DOHH2 (cell line): ENCODE results near the gene SLC8A1.

Experiments
- H3F3A ChIP-seq: fragments of 200-600 bp; sonication (generic), shearing (Covaris generic); 2 replicates; pipeline ENCODE4 v1.6.0; 2016; ENCODE audit warnings: antibody characterized with exemption, mild to moderate bottlenecking; ENCODE audit not compliant: control insufficient read depth, insufficient read depth
- H3K27ac ChIP-seq: fragments of 200-600 bp; sonication (generic); 2 replicates; pipeline ENCODE4 v1.5.1; 2014; ENCODE audit warnings: low read depth, mild to moderate bottlenecking, low read length, moderate library complexity
- H3K27me3 ChIP-seq: fragments of 200-600 bp; sonication (generic); 2 replicates; pipeline ENCODE4 v1.6.1; 2014; ENCODE audit warnings: mild to moderate bottlenecking, low read length, mixed read lengths; ENCODE audit not compliant: control insufficient read depth
- H3K36me3 ChIP-seq: fragments of 200-600 bp; sonication (generic); 2 replicates; pipeline ENCODE4 v1.6.1; 2014; ENCODE audit warnings: mild to moderate bottlenecking, low read length, moderate library complexity, mixed read lengths; ENCODE audit not compliant: control insufficient read depth
- H3K4me1 ChIP-seq: fragments of 200-600 bp; sonication (generic); 2 replicates; pipeline ENCODE4 v1.6.1; 2014; ENCODE audit warnings: mild to moderate bottlenecking, low read length, mixed read lengths; ENCODE audit not compliant: control insufficient read depth
- H3K4me2 ChIP-seq: fragments of 200-600 bp; sonication (generic); 2 replicates; pipeline ENCODE4 v1.6.0; 2014; ENCODE audit warnings: mild to moderate bottlenecking, low read length, moderate library complexity
- H3K4me3 ChIP-seq: fragments of 200-600 bp; sonication (generic); 2 replicates; pipeline ENCODE4 v1.5.1; 2014; ENCODE audit warnings: mild to moderate bottlenecking, low read length, mixed read lengths
- H3K79me2 ChIP-seq: fragments of 200-600 bp; sonication (generic); 2 replicates; pipeline ENCODE4 v1.6.1; 2014; ENCODE audit warnings: mild to moderate bottlenecking, low read length, mixed read lengths; ENCODE audit not compliant: control insufficient read depth
- H3K9me2 ChIP-seq: fragments of 200-600 bp; sonication (generic); replicated peaks from 2 replicates; pipeline ENCODE4 v1.6.1; 2014; ENCODE audit warnings: mild to moderate bottlenecking, low read length, mixed read lengths; ENCODE audit not compliant: control insufficient read depth
- H3K9me3 ChIP-seq: fragments of 200-600 bp; sonication (generic); 2 replicates; pipeline ENCODE4 v1.6.1; 2014; ENCODE audit warnings: antibody characterized with exemption, low read length, mixed read lengths; ENCODE audit not compliant: control insufficient read depth, insufficient read depth
- H4K20me1 ChIP-seq: fragments of 200-600 bp; sonication (generic); 2 replicates; pipeline ENCODE4 v1.6.0; 2014; ENCODE audit warnings: low read depth, mild to moderate bottlenecking, antibody characterized with exemption, low read length, moderate library complexity; ENCODE audit not compliant: control insufficient read depth, insufficient read depth
- EZH2phosphoT487 ChIP-seq: fragments of 200-600 bp; sonication (generic); IDR thresholded peaks from 2 replicates; pipeline ENCODE4 v1.6.1; 2017; ENCODE audit warnings: borderline replicate concordance, mild to moderate bottlenecking, antibody characterized with exemption, low read length, moderate library complexity, mixed read lengths
- TF ChIP-seq, protein P1 (sequence below): fragments of 200-600 bp; sonication (generic); IDR thresholded peaks from one replicate; pipeline ENCODE4 v1.5.1; 2014; ENCODE audit warnings: antibody characterized with exemption, mild to moderate bottlenecking, low read depth, low read length; ENCODE audit not compliant: poor library complexity, severe bottlenecking

Gene SLC8A1

DNA sequence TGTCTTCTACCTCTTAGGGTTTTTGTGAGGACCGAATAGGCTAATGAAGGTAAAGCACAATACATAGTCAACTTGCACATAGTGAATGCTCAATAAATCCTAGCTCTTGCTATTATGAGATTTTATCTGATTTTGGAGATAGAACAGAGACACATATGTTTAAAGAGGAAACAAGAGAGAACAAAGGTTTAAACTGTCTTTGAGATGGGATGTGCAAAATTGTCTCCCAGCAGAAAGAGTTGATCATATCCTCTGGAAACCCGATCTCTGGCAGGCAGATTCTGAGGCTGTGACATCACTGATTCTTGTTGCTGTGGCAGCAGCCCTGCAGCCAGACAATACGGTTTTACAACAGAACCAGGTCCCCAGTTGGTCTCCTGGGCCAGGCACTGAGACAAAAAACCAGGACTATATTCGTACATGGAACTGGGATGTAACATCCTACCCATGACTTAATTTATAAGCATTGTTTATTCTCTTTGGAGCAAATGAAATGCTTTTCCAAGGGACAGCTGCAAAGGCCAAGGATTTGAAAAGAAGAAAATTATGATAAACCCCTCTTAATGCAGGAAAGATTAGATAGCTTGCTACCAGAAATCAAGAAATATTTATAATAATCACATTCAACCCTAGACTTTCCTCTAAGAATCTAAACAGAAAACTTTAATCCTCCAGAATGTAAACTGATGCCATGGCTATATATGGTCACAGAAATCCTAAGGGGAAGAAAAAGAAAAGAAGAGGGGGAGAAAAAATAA lies 80.2 kb downstream of the SLC8A1 start:
- peaks cover 48% of the 10 kb centered on the region for H3K79me2 ChIP-seq
- peaks cover 23% of the 10 kb centered on the region for H3K36me3 ChIP-seq
- H3K9me2 ChIP-seq = no peaks in the 10 kb centered on the region
- no peaks in the 10 kb centered on the region for H4K20me1 ChIP-seq
- no peak for TF ChIP-seq EZH2phosphoT487
- no peak overlapping the region for H3K4me2 ChIP-seq
- H3K9me3 ChIP-seq = no peaks in the 10 kb centered on the region
- no peaks in the 10 kb centered on the region for H3F3A ChIP-seq
- no peaks in the 10 kb centered on the region for H3K27me3 ChIP-seq
- peaks cover 39% of the 10 kb centered on the region for H3K4me1 ChIP-seq
- H3K4me3 ChIP-seq = no peak overlapping the region
- no peak overlapping the region for H3K27ac ChIP-seq

- no peak for TF ChIP-seq EZH2phosphoT487
- TF ChIP-seq, protein P1, sequence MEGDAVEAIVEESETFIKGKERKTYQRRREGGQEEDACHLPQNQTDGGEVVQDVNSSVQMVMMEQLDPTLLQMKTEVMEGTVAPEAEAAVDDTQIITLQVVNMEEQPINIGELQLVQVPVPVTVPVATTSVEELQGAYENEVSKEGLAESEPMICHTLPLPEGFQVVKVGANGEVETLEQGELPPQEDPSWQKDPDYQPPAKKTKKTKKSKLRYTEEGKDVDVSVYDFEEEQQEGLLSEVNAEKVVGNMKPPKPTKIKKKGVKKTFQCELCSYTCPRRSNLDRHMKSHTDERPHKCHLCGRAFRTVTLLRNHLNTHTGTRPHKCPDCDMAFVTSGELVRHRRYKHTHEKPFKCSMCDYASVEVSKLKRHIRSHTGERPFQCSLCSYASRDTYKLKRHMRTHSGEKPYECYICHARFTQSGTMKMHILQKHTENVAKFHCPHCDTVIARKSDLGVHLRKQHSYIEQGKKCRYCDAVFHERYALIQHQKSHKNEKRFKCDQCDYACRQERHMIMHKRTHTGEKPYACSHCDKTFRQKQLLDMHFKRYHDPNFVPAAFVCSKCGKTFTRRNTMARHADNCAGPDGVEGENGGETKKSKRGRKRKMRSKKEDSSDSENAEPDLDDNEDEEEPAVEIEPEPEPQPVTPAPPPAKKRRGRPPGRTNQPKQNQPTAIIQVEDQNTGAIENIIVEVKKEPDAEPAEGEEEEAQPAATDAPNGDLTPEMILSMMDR = no peak
- H3K27ac ChIP-seq = no peak overlapping the region
These were observed 81.9 kb downstream of the SLC8A1 start for GRCh38 chr2:40370007-40370395.

DNA sequence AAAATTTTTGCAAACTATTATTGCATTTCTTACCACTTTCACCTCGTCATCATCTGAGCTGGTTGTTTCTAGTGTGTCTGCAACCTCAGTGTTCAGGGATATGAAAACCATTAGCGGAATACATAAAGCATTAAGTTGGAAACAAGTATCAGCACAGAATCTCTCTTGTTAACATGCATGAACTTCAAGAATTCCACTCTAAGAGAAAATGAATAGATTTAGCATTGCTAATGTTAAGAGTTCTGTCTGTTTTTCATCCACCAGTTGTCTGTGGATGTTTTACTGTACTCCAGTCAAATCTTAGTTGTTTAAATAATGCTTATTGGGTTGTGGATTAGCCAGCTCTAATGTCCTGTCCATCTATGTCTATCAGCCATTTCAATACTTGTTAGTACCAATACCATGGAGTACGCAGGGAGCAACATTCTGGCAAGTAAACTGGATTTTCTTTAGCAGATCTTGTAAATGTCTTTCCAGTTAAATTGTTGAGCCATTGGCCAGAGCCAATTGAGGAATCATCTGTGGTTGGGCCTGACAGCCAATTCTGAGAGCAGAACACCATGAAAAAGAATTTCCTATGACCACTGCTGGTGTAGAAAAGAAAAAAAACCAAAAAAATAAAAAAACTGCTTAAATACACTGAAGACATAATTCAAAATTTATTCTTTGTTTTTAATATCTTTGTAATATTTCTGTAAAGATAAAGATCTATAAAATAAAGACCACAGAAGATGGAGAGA lies 82.5 kb downstream of the SLC8A1 start:
- Histone ChIP-seq H3K9me3 (no peaks in the 10 kb centered on the region), H3K4me2 (no peak overlapping the region), H3K27me3 (no peaks in the 10 kb centered on the region), H4K20me1 (no peaks in the 10 kb centered on the region), H3F3A (peaks cover 7% of the 10 kb centered on the region), H3K27ac (no peak overlapping the region), H3K9me2 (no peaks in the 10 kb centered on the region), H3K4me3 (no peak overlapping the region), H3K4me1 (peaks cover 62% of the 10 kb centered on the region), H3K36me3 (peaks cover 27% of the 10 kb centered on the region), H3K79me2 (peaks cover 66% of the 10 kb centered on the region)
- TF ChIP-seq, protein P1 = no peak
- no peak for TF ChIP-seq EZH2phosphoT487

More at GRCh38 chr2:40370007-40370395, 81.9 kb downstream of the SLC8A1 start:
- H3K9me3 ChIP-seq = no peaks in the 10 kb centered on the region
- peaks cover 2% of the 10 kb centered on the region; the same call in 1 of the 2 replicates for H3F3A ChIP-seq
- H3K4me1 ChIP-seq = peaks cover 56% of the 10 kb centered on the region
- no peaks in the 10 kb centered on the region for H3K9me2 ChIP-seq
- no peak overlapping the region for H3K4me2 ChIP-seq
- H3K36me3 ChIP-seq = peaks cover 27% of the 10 kb centered on the region
- H3K27me3 ChIP-seq = no peaks in the 10 kb centered on the region
- H3K79me2 ChIP-seq = peaks cover 62% of the 10 kb centered on the region
- H3K4me3 ChIP-seq = no peak overlapping the region
- H4K20me1 ChIP-seq = no peaks in the 10 kb centered on the region

DNA sequence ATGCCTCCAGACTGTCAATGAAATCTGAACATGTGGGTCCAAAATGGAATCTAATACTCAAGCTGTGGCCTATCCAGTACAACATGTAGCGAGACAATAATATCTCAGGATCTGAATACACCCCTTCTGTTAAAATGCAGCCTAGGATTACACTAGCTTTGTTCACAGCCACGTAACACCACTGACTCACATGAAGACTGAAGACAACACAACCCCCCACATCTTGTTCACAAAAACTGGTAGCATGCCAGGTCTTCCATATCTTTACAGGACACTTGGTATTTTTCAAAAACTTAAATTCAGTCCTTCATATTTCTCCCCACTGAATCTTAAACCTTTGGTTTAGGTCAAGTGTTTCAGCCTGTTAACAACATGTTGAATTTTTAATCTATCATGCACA lies 84.2 kb downstream of the SLC8A1 start:
- Histone ChIP-seq H3K9me3 (no peaks in the 10 kb centered on the region), H3K4me3 (peak overlapping the region; percentile 70), H4K20me1 (no peaks in the 10 kb centered on the region), H3K36me3 (peaks cover 27% of the 10 kb centered on the region), H3K27ac (0 out of 2 replicates have a peak overlapping the region, but pooled peaks have one; percentile 97), H3K79me2 (peaks cover 64% of the 10 kb centered on the region), H3K9me2 (no peaks in the 10 kb centered on the region), H3F3A (peaks cover 23% of the 10 kb centered on the region), H3K27me3 (no peaks in the 10 kb centered on the region), H3K4me2 (peak overlapping the region; percentile 84), H3K4me1 (peaks cover 76% of the 10 kb centered on the region)
- TF ChIP-seq EZH2phosphoT487 = no peak
- TF ChIP-seq, protein P1 = no peak
